Thoracic aorta (tissue), 2 donors: ENCODE results near the gene EVC. TPM values are rescaled to one million over a fixed set of nuclear protein-coding genes. Genes with fewer than 3 reads are reported as not detected.

ENCODE experiments used
- ATAC-seq: fragments of 150-250 bp; one replicate; pipeline ENCODE4 v1.8.0; 2017; ENCODE audit warnings: low read depth; ENCODE audit not compliant: insufficient number of reproducible peaks, low FRiP score
- DNase-seq: peaks from one replicate; pipeline ENCODE4 v3.0.0-alpha.2; 2020; ENCODE audit warnings: low spot score
- H3K27ac ChIP-seq, 2 donors: fragments of 200-600 bp; sonication (generic); 1 replicate in 1 of 2; 2 replicates in 1 of 2; pipeline ENCODE4 v1.5.1; 2016; ENCODE audit warnings: mild to moderate bottlenecking in 2 of 2, moderate library complexity in 2 of 2
- H3K27me3 ChIP-seq: fragments of 200-600 bp; sonication (generic); replicated peaks from 2 replicates; pipeline ENCODE4 v1.6.0; 2016; ENCODE audit warnings: mild to moderate bottlenecking; ENCODE audit not compliant: insufficient read depth
- H3K36me3 ChIP-seq: fragments of 200-600 bp; sonication (generic); one replicate; pipeline ENCODE4 v1.5.1; 2016
- H3K4me1 ChIP-seq, 2 donors: fragments of 200-600 bp; sonication (generic); 1 replicate in 1 of 2; 2 replicates in 1 of 2; pipeline versions ENCODE4 v1.5.1 to v1.6.0; 2016; ENCODE audit warnings: low read depth in 2 of 2, mild to moderate bottlenecking in 1 of 2; ENCODE audit not compliant: control insufficient read depth in 1 of 2
- H3K4me3 ChIP-seq: fragments of 200-600 bp; sonication (generic); 2 replicates; pipeline ENCODE4 v1.5.1; 2016; ENCODE audit warnings: mild to moderate bottlenecking
- H3K9me3 ChIP-seq: fragments of 200-600 bp; sonication (generic); 2 replicates; pipeline ENCODE4 v1.5.1; 2016
- CTCF ChIP-seq: fragments of 200-600 bp; sonication (generic); IDR thresholded peaks from one replicate; pipeline ENCODE4 v1.5.1; 2019; ENCODE audit warnings: antibody characterized with exemption
- total RNA-seq, 2 donors: library from RNA; depleted of rRNA; stranded (reverse); fragments of >200 nt; gene quantifications; one replicate each; pipeline versions ENCODE4 v1.1.0 to v1.2.3, GENCODE V29; 2016

The EVC gene
- total RNA-seq, 2 donors from 2014 or later, result 65.1 to 88.5 TPM

DNA sequence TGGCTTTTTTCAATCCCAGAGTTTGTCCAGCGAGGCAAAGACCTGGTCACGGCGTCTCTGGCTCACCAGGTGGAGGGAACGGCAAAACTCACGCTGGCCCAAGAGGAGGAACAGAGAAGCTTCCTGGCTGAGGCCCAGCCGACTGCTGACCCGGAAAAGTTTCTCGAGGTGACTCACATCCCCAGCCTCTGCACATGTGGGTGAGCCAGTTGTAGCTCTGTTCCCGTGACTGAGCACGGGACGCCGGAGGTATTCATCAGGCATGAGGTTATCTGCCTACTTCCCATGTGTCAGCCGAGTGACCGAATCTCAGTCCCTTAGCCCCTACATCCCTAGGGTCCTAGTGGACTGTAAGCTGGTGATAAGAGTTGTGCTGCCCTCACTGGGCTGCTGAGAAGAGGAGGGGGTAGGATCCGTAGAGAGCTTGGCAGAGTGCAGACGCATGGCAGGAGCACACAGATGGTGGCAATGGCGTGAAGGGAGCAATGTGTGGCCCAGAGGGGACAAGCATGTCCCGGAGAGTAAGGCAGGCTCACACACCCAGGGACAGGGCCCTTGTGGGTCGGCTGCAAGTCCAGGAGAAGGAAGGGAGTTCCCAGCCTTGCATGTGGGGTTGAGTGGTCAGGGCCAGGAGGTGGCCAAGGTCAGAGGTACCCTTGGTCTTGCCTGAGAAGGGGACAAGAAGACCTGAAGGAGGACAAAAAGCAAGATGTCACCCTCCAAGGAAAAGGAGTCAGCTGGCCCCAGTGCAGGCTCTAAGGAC, 42.9 kb downstream of the EVC start:
- DNase-seq, result no peak
- no peak overlapping the region for H3K27ac ChIP-seq

DNA sequence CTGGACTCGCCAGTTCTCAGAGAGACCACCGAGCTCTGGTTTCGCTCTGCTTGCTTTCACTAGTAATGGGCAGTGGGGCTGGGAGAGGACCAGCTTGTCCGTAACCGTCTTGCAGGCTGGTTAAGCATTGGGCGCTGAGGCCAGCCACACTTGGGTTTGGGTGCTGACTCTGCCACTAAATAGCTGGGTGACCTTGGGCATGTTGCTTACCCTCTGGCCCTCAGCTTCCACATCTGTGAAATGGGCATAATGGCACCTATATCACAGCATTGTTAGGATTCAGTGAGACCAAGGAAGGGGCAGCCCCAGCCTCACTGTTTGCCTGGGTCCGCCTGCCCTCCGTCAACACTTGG, 43.5 kb downstream of the EVC start:
- Histone ChIP-seq H3K27ac (no peak overlapping the region), H3K4me1 (no peaks in the 10 kb centered on the region), H3K36me3 (peaks cover 62% of the 10 kb centered on the region), H3K27me3 (no peaks in the 10 kb centered on the region), H3K9me3 (no peaks in the 10 kb centered on the region), H3K4me3 (no peak overlapping the region)
- no peak for TF ChIP-seq CTCF
- ATAC-seq (no peak), DNase-seq (no peak)

More for the DNA sequence above, 42.9 kb downstream of the EVC start:
- Histone ChIP-seq H3K4me3 (no peak overlapping the region), H3K36me3 (peaks cover 62% of the 10 kb centered on the region), H3K9me3 (no peaks in the 10 kb centered on the region), H3K27me3 (no peaks in the 10 kb centered on the region), H3K4me1 (no peaks in the 10 kb centered on the region)
- no peak for TF ChIP-seq CTCF
- no peak for ATAC-seq

DNA sequence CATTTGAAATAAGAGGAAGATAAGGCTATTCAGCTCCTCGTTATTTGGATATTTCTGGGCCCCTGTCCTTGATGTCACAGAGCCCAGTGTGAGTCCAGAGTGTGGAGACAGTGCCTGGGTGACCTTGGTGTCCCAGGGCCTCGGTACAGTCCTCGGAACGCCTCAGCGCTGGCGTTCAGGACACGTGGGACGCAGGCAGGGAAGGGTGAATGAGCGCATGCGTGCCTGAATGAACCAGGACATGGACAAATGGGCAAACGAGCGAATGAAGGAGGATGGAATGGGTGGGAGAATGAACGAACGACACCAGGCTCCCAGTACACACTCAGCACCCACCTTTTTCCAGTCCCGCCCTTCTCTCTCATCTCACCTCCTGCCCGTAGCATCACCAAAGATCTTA, 44.2 kb downstream of the EVC start:
- no peak for DNase-seq
- Histone ChIP-seq H3K4me3 (no peak overlapping the region), H3K9me3 (no peaks in the 10 kb centered on the region), H3K27ac (no peak overlapping the region), H3K36me3 (peaks cover 58% of the 10 kb centered on the region), H3K4me1 (no peaks in the 10 kb centered on the region), H3K27me3 (no peaks in the 10 kb centered on the region)
- ATAC-seq, result no peak
- TF ChIP-seq CTCF, result no peak

- no peak overlapping the region for H3K4me3 ChIP-seq
- H3K36me3 ChIP-seq, result peaks cover 58% of the 10 kb centered on the region
- no peak for TF ChIP-seq CTCF
- DNase-seq (no peak), ATAC-seq (no peak)
- H3K9me3 ChIP-seq, result no peaks in the 10 kb centered on the region
- H3K4me1 ChIP-seq, result no peaks in the 10 kb centered on the region
- no peak overlapping the region for H3K27ac ChIP-seq
- H3K27me3 ChIP-seq, result no peaks in the 10 kb centered on the region
These were observed 44.7 kb downstream of the EVC start for GRCh38 chr4:5755679-5756078.

DNA sequence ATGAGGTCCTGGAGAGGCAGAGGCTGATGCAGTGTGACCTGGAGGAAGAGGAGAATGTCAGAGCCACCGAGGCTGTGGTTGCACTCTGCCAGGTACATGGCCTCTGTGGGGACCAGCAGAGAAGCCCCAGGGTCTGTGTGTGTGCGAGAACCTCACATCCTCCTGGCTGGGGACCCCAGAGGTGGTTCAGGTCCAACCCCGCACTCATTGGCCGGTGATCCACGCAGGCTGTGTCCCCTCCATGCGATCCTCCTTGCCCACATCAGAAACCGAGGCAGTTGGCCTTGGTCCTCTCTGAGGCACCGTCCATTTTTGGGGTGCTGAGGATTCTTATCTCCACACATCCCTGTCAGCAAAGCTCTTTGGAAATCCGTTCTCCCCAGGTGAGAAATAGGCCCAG, 45.3 kb downstream of the EVC start:
- DNase-seq, result no peak

More for the DNA sequence above, 45.3 kb downstream of the EVC start:
- H3K27ac ChIP-seq, result no peak overlapping the region
- no peaks in the 10 kb centered on the region for H3K4me1 ChIP-seq
- no peak for TF ChIP-seq CTCF
- ATAC-seq, result no peak
- H3K27me3 ChIP-seq, result no peaks in the 10 kb centered on the region
- H3K36me3 ChIP-seq, result peaks cover 55% of the 10 kb centered on the region
- no peak overlapping the region for H3K4me3 ChIP-seq
- H3K9me3 ChIP-seq, result no peaks in the 10 kb centered on the region
